ENCODE results near the gene SMIM32. TPM values are rescaled to one million over a fixed set of nuclear protein-coding genes. Genes with fewer than 3 reads are reported as not detected.

The SMIM32 gene
- total and polyA plus RNA-seq, 2 of the 4 experiments (the other 2 are of a cell fraction) = not detected

DNA sequence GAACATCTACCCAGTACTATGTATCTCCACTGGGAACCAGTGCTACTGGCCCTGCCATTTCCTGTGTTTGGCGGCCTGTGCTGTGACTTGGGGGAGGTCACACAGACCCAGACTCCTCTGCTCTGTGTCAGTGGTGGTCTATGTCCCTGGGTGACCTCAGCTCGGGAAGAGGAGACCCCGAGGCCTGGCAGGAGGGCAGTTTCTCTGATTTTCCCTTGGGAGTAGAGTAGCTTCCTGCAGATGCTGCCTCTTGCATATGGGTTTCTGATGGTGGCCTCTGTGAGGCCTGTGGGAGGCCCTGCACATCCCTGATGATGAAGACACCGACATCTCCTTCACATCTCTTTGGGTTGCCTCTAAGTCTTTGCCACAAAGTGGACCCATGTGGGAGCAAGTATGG lies 13.0 kb upstream of the SMIM32 start:
- no peak overlapping the region for H3K9ac ChIP-seq (ENCODE audit: low read depth, low read length)
- H3K4me3 ChIP-seq (ENCODE audit: insufficient read depth, low read depth, low read length) = no peak overlapping the region
- in situ Hi-C loops (cut with MboI; ENCODE audit: low sequenced_read_pairs) (loop anchor here (25.0 kb wide), 1 partner anchor 644 kb away; no protein-coding TSS in a partner anchor), intact Hi-C loops (cut with micrococcal nuclease) (no loop called here), dilution Hi-C loops (cut with HindIII; ENCODE audit: low sequenced_read_pairs, unreplicated experiment) (no loop called here)
- POLR2A ChIA-PET (ENCODE audit: unreplicated experiment) = no interaction called here
- no peak overlapping the region for H2BK15ac ChIP-seq (ENCODE audit: low read depth, low read length)
- peaks cover 30% of the 10 kb centered on the region for H3K27me3 ChIP-seq (ENCODE audit: control insufficient read depth, insufficient read depth, low read length)
- H2BK20ac ChIP-seq (ENCODE audit: low read depth, low read length) = no peak overlapping the region
- H3K4me2 ChIP-seq (ENCODE audit: low read depth, low read length) = no peak overlapping the region
- H2AFZ ChIP-seq (replicated peaks; ENCODE audit: low read length, poor library complexity) = no peak overlapping the region
- no peak for TF ChIP-seq USF2 (IDR thresholded peaks at IDR 0.05; ENCODE audit: low read depth, low read length)
- no peak for TF ChIP-seq BHLHE40 (IDR thresholded peaks at IDR 0.05; ENCODE audit: low read depth, low read length)
- no peak for TF ChIP-seq MAZ (IDR thresholded peaks at IDR 0.05; ENCODE audit: borderline replicate concordance, low read depth, low read length)
- TF ChIP-seq MXI1 (IDR thresholded peaks at IDR 0.05; ENCODE audit: borderline replicate concordance, low read depth, low read length) = no peak
- TF ChIP-seq NFE2L2 (IDR thresholded peaks at IDR 0.05; ENCODE audit: low read depth, low read length) = no peak
- TF ChIP-seq RCOR1 (IDR thresholded peaks at IDR 0.05; ENCODE audit: insufficient replicate concordance, low read length) = no peak
- no peak for TF ChIP-seq POLR2A (IDR thresholded peaks at IDR 0.05; ENCODE audit: low read depth, low read length)
- TF ChIP-seq CEBPB (IDR thresholded peaks at IDR 0.05; ENCODE audit: low read depth, low read length) = no peak
- TF ChIP-seq, protein P1, sequence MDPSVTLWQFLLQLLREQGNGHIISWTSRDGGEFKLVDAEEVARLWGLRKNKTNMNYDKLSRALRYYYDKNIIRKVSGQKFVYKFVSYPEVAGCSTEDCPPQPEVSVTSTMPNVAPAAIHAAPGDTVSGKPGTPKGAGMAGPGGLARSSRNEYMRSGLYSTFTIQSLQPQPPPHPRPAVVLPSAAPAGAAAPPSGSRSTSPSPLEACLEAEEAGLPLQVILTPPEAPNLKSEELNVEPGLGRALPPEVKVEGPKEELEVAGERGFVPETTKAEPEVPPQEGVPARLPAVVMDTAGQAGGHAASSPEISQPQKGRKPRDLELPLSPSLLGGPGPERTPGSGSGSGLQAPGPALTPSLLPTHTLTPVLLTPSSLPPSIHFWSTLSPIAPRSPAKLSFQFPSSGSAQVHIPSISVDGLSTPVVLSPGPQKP (IDR thresholded peaks at IDR 0.05; ENCODE audit: borderline replicate concordance, low read depth, low read length) = no peak
- TF ChIP-seq RFX5 (IDR thresholded peaks at IDR 0.05; ENCODE audit: low read depth, low read length) = no peak
- H3K56ac ChIP-seq (ENCODE audit: extremely low read depth, insufficient read depth, low read length) = no peak overlapping the region
- no CpG with 5 or more reads among the region's 4 CpGs for WGBS, 2 experiments (ENCODE audit: extremely low coverage in 2 of 2, insufficient read length in 1 of 2)
- no peak overlapping the region for H2AK9ac ChIP-seq (replicated peaks; ENCODE audit: low read depth, low read length, poor library complexity)
- CTCF ChIA-PET = interaction anchor here (0.6 kb wide), 1 partner anchor 265 kb away, joined by 3 read pairs; no protein-coding TSS in a partner anchor
- H3K4me1 ChIP-seq (ENCODE audit: control insufficient read depth, insufficient read depth, low read length) = no peaks in the 10 kb centered on the region
- DNase-seq = no peak
- no peaks in the 10 kb centered on the region; the same call in 1 of the 2 replicates for H3K9me3 ChIP-seq (ENCODE audit: control insufficient read depth, insufficient read depth, low read length)
- H2BK5ac ChIP-seq (ENCODE audit: low read depth, low read length, poor library complexity, severe bottlenecking) = no peak overlapping the region
- no peak overlapping the region for H2AK5ac ChIP-seq (ENCODE audit: low read depth, low read length)
- H4K8ac ChIP-seq (ENCODE audit: low read depth in 2 of 2, low read length in 2 of 2) = no peak overlapping the region
- no peak overlapping the region for H3K27ac ChIP-seq (ENCODE audit: insufficient read depth, low read length)
- H3K36me3 ChIP-seq (ENCODE audit: control insufficient read depth, insufficient read depth, low read length) = no peaks in the 10 kb centered on the region
- no peak overlapping the region for H3K23ac ChIP-seq (ENCODE audit: low read depth, low read length)
- no peak for ATAC-seq (ENCODE audit: low read depth)
- no peak overlapping the region for H3K4ac ChIP-seq (ENCODE audit: low read depth, low read length)
- no peak overlapping the region for H2BK120ac ChIP-seq (ENCODE audit: low read depth, low read length)
- no peak overlapping the region for H4K91ac ChIP-seq (ENCODE audit: insufficient read depth, low read depth, low read length)
- H4K20me1 ChIP-seq (ENCODE audit: insufficient read depth, low read length) = no peaks in the 10 kb centered on the region
- BruUV-seq (replicated peaks) = no TSS peak
- H3K79me1 ChIP-seq (ENCODE audit: low read depth in 1 of 2, low read length in 2 of 2) = no peaks in the 10 kb centered on the region
- H4K5ac ChIP-seq (ENCODE audit: low read depth, low read length) = no peak overlapping the region
- H3K18ac ChIP-seq (ENCODE audit: low read depth, low read length) = no peak overlapping the region
- H3K9me1 ChIP-seq (ENCODE audit: insufficient read depth, low read length) = no peaks in the 10 kb centered on the region
- H3K14ac ChIP-seq (replicated peaks; ENCODE audit: low read depth, low read length) = no peak overlapping the region

Measured in IMR-90 (cell line).